Measurements from ENCODE around the gene ALOXE3.

ALOXE3 gene

GRCh38 chr17:8142158-8142886 lies 24.0 kb upstream of the ALOXE3 start:
- no peak for DNase-seq (ENCODE audit: low spot score)

- DNase-seq (ENCODE audit: low spot score) = no peak
Measured at GRCh38 chr17:8141741-8142140, 23.4 kb upstream of the ALOXE3 start.

- DNase-seq (ENCODE audit: low spot score) = no peak
Measured at GRCh38 chr17:8141045-8141444, 22.7 kb upstream of the ALOXE3 start.

- no peak for DNase-seq (ENCODE audit: low spot score)
Measured at GRCh38 chr17:8140065-8141029, 22.0 kb upstream of the ALOXE3 start.

- DNase-seq (ENCODE audit: low spot score) = peak; percentile 93
Measured at GRCh38 chr17:8138672-8139371, 20.5 kb upstream of the ALOXE3 start.

GRCh38 chr17:8138374-8138671 lies 20.0 kb upstream of the ALOXE3 start:
- DNase-seq (ENCODE audit: low spot score) = no peak

- no peak for DNase-seq (ENCODE audit: low spot score)
Measured at GRCh38 chr17:8137645-8138373, 19.5 kb upstream of the ALOXE3 start.

- DNase-seq (ENCODE audit: low spot score) = no peak
Measured at GRCh38 chr17:8133941-8134340, 15.6 kb upstream of the ALOXE3 start.

- no peak for DNase-seq (ENCODE audit: low spot score)
Measured at GRCh38 chr17:8133399-8133798, 15.1 kb upstream of the ALOXE3 start.

GRCh38 chr17:8131844-8132441 lies 13.6 kb upstream of the ALOXE3 start:
- no peak for DNase-seq (ENCODE audit: low spot score)

GRCh38 chr17:8128125-8128784 lies 9.9 kb upstream of the ALOXE3 start:
- no peak for DNase-seq (ENCODE audit: low spot score)

GRCh38 chr17:8126491-8127066 lies 8.3 kb upstream of the ALOXE3 start:
- no peak for DNase-seq (ENCODE audit: low spot score)

- DNase-seq (ENCODE audit: low spot score) = no peak
Measured at GRCh38 chr17:8125947-8126490, 7.7 kb upstream of the ALOXE3 start.

- peak; percentile 64 for DNase-seq (ENCODE audit: low spot score)
Measured at GRCh38 chr17:8125154-8125946, 7.0 kb upstream of the ALOXE3 start.

- DNase-seq (ENCODE audit: low spot score) = no peak
Measured at GRCh38 chr17:8124350-8125153, 6.2 kb upstream of the ALOXE3 start.

GRCh38 chr17:8123695-8124349 lies 5.5 kb upstream of the ALOXE3 start, which contains the start of gene HES7:
Gene HES7 (minus strand): TSS chr17:8124106. CDS start chr17:8124084, 22 bp downstream.
- DNase-seq (ENCODE audit: low spot score) = no peak

- DNase-seq (ENCODE audit: low spot score) = no peak
Measured at GRCh38 chr17:8122924-8123694, 4.8 kb upstream of the ALOXE3 start.
